Liver (tissue), 3 donors: Measurements from ENCODE around the gene CORO2A.

Experiments used
- EGR1 ChIP-seq, 2 donors: IDR thresholded peaks; 2 replicates each; pipeline ENCODE4 v1.6.1; 2016 to 2018; ENCODE audit warnings: antibody characterized with exemption in 2 of 2, low read depth in 2 of 2
- GABPA ChIP-seq, 2 donors: IDR thresholded peaks in 1 of 2; conservative IDR thresholded peaks in 1 of 2; 2 replicates each; pipeline ENCODE4 v1.6.1; 2016; ENCODE audit warnings: antibody characterized with exemption in 2 of 2, mild to moderate bottlenecking in 1 of 2, moderate library complexity in 1 of 2
- TF ChIP-seq, protein P1 (sequence below): IDR thresholded peaks from 2 replicates; pipeline ENCODE4 v1.6.1; 2016; ENCODE audit warnings: antibody characterized with exemption
- TF ChIP-seq, protein P2 (sequence below): IDR thresholded peaks from 2 replicates; pipeline ENCODE4 v1.6.1; 2016; ENCODE audit warnings: antibody characterized with exemption, mild to moderate bottlenecking
- TF ChIP-seq, protein P3 (sequence below): fragments of 150-350 bp; IDR thresholded peaks from 2 replicates; pipeline ENCODE4 v1.5.1; 2017; ENCODE audit warnings: improper control_type of control experiment, low read depth, low read length; ENCODE audit not compliant: missing input control
- donor health status: healthy.
- donor health status: healthy.

DNA sequence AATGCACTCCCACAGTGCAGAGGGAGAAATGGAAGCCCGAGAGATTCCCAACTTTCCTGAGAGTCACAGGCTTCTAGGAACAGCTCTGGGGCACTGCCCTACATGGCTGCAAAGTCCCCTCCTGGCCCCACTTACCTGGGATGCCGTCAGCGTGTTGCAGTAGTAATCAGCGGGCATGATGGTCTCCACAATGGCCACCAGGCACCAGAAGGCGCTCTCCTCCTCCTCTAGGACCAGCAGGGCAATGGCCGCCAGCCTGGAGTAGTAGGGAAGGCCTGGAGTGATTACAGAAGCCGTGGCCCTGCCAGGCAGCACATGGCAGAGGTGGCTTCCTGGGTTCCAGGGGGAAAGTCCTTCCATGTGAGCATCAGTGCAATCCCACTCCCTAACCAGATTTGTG lies 10.7 kb upstream of the CORO2A start:
- TF ChIP-seq, protein P1, sequence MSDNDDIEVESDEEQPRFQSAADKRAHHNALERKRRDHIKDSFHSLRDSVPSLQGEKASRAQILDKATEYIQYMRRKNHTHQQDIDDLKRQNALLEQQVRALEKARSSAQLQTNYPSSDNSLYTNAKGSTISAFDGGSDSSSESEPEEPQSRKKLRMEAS, result no peak
- TF ChIP-seq GABPA (IDR thresholded peaks at IDR 0.05 in 1 of 2, conservative IDR thresholded peaks at IDR 0.05 in 1 of 2) (no peak), EGR1 (IDR thresholded peaks at IDR 0.05; ENCODE audit: low read depth in 2 of 2) (no peak)
- TF ChIP-seq, protein P2, sequence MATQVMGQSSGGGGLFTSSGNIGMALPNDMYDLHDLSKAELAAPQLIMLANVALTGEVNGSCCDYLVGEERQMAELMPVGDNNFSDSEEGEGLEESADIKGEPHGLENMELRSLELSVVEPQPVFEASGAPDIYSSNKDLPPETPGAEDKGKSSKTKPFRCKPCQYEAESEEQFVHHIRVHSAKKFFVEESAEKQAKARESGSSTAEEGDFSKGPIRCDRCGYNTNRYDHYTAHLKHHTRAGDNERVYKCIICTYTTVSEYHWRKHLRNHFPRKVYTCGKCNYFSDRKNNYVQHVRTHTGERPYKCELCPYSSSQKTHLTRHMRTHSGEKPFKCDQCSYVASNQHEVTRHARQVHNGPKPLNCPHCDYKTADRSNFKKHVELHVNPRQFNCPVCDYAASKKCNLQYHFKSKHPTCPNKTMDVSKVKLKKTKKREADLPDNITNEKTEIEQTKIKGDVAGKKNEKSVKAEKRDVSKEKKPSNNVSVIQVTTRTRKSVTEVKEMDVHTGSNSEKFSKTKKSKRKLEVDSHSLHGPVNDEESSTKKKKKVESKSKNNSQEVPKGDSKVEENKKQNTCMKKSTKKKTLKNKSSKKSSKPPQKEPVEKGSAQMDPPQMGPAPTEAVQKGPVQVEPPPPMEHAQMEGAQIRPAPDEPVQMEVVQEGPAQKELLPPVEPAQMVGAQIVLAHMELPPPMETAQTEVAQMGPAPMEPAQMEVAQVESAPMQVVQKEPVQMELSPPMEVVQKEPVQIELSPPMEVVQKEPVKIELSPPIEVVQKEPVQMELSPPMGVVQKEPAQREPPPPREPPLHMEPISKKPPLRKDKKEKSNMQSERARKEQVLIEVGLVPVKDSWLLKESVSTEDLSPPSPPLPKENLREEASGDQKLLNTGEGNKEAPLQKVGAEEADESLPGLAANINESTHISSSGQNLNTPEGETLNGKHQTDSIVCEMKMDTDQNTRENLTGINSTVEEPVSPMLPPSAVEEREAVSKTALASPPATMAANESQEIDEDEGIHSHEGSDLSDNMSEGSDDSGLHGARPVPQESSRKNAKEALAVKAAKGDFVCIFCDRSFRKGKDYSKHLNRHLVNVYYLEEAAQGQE, result no peak
- TF ChIP-seq, protein P3, sequence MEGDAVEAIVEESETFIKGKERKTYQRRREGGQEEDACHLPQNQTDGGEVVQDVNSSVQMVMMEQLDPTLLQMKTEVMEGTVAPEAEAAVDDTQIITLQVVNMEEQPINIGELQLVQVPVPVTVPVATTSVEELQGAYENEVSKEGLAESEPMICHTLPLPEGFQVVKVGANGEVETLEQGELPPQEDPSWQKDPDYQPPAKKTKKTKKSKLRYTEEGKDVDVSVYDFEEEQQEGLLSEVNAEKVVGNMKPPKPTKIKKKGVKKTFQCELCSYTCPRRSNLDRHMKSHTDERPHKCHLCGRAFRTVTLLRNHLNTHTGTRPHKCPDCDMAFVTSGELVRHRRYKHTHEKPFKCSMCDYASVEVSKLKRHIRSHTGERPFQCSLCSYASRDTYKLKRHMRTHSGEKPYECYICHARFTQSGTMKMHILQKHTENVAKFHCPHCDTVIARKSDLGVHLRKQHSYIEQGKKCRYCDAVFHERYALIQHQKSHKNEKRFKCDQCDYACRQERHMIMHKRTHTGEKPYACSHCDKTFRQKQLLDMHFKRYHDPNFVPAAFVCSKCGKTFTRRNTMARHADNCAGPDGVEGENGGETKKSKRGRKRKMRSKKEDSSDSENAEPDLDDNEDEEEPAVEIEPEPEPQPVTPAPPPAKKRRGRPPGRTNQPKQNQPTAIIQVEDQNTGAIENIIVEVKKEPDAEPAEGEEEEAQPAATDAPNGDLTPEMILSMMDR, result no peak
